IMR-90 (cell line): ENCODE results near the gene RIT1. TPM values are rescaled to one million over a fixed set of nuclear protein-coding genes. Genes with fewer than 3 reads are reported as not detected.

Source experiments
- ATAC-seq: fragments of 200-7000 bp; cut with Tn5 transposase; 2 replicates; pipeline ENCODE4 v1.9.1; 2020; ENCODE audit warnings: low read depth, mild to moderate bottlenecking, moderate library complexity
- BruUV-seq: library from RNA; stranded (reverse); fragments of 400-500 nt; replicated peaks from 2 replicates; lab custom pipeline; 2021; lab: Mats Ljungman, UMichigan
- CTCF ChIA-PET: fragments of 300-600 bp; formaldehyde crosslinking; extraction: SDS; loops from one replicate; lab custom pipeline; 2021; ENCODE audit warnings: antibody characterized with exemption; lab: Yijun Ruan, JAX
- POLR2A ChIA-PET: fragments of 300-600 bp; sonication (Branson Sonifier 250); formaldehyde crosslinking; loops from one replicate; lab custom pipeline; 2022; ENCODE audit warnings: antibody characterized with exemption; ENCODE audit not compliant: unreplicated experiment; lab: Charles Lee
- DNase-seq: peaks from one replicate; pipeline ENCODE4 v3.0.0; 2013
- H2AFZ ChIP-seq: replicated peaks from 2 replicates; pipeline ENCODE3; 2013; ENCODE audit warnings: low read length, mild to moderate bottlenecking; ENCODE audit not compliant: poor library complexity
- H2AK5ac ChIP-seq: 2 replicates; pipeline ENCODE4 v1.6.1; 2013; ENCODE audit warnings: low read depth, low read length, inconsistent platforms
- H2AK9ac ChIP-seq: replicated peaks from 2 replicates; pipeline ENCODE3; 2013; ENCODE audit warnings: mild to moderate bottlenecking, low read depth, low read length, moderate library complexity; ENCODE audit not compliant: poor library complexity
- H2BK120ac ChIP-seq: 2 replicates; pipeline ENCODE4 v1.6.1; 2013; ENCODE audit warnings: low read depth, low read length, inconsistent platforms
- H2BK15ac ChIP-seq: 3 replicates; pipeline ENCODE4 v1.6.1; 2013; ENCODE audit warnings: low read depth, low read length, inconsistent platforms
- H2BK20ac ChIP-seq: 2 replicates; pipeline ENCODE4 v1.6.1; 2013; ENCODE audit warnings: low read depth, mild to moderate bottlenecking, inconsistent platforms, low read length, moderate library complexity
- H2BK5ac ChIP-seq: 2 replicates; pipeline ENCODE4 v1.6.1; 2013; ENCODE audit warnings: mild to moderate bottlenecking, low read depth, low read length, inconsistent platforms; ENCODE audit not compliant: poor library complexity, severe bottlenecking
- H3K14ac ChIP-seq: replicated peaks from 2 replicates; pipeline ENCODE4 v1.6.1; 2013; ENCODE audit warnings: low read depth, low read length, inconsistent platforms
- H3K18ac ChIP-seq: 2 replicates; pipeline ENCODE4 v1.6.1; 2013; ENCODE audit warnings: low read depth, low read length, control low read depth
- H3K23ac ChIP-seq: 2 replicates; pipeline ENCODE4 v1.6.1; 2013; ENCODE audit warnings: low read depth, low read length, inconsistent platforms
- H3K27ac ChIP-seq: 2 replicates; pipeline ENCODE4 v1.5.1; 2013; ENCODE audit warnings: mild to moderate bottlenecking, control low read depth, low read length; ENCODE audit not compliant: insufficient read depth
- H3K27me3 ChIP-seq: 2 replicates; pipeline ENCODE4 v1.6.1; 2013; ENCODE audit warnings: low read length; ENCODE audit not compliant: control insufficient read depth, insufficient read depth
- H3K36me3 ChIP-seq: 2 replicates; pipeline ENCODE4 v1.6.1; 2013; ENCODE audit warnings: low read length, mixed read lengths; ENCODE audit not compliant: control insufficient read depth, insufficient read depth
- H3K4ac ChIP-seq: 2 replicates; pipeline ENCODE4 v1.6.1; 2013; ENCODE audit warnings: low read depth, low read length, inconsistent platforms
- H3K4me1 ChIP-seq: 2 replicates; pipeline ENCODE4 v1.6.1; 2013; ENCODE audit warnings: low read length, mixed read lengths; ENCODE audit not compliant: control insufficient read depth, insufficient read depth
- H3K4me2 ChIP-seq: 2 replicates; pipeline ENCODE4 v1.6.1; 2013; ENCODE audit warnings: low read depth, mild to moderate bottlenecking, control low read depth, low read length, moderate library complexity
- H3K4me3 ChIP-seq: 2 replicates; pipeline ENCODE4 v1.5.1; 2013; ENCODE audit warnings: low read depth, mild to moderate bottlenecking, control low read depth, low read length, moderate library complexity; ENCODE audit not compliant: insufficient read depth
- H3K56ac ChIP-seq: 2 replicates; pipeline ENCODE4 v1.6.1; 2013; ENCODE audit warnings: low read length, inconsistent platforms; ENCODE audit not compliant: insufficient read depth; ENCODE audit errors: extremely low read depth
- H3K79me1 ChIP-seq, 2 experiments: 2 replicates each; pipeline ENCODE4 v1.6.1; 2013; ENCODE audit warnings: low read length in 2 of 2, inconsistent platforms in 1 of 2, low read depth in 1 of 2
- H3K9ac ChIP-seq: 2 replicates; pipeline ENCODE4 v1.6.1; 2013; ENCODE audit warnings: low read depth, low read length, control low read depth
- H3K9me1 ChIP-seq: 2 replicates; pipeline ENCODE4 v1.6.1; 2013; ENCODE audit warnings: low read length, inconsistent platforms; ENCODE audit not compliant: insufficient read depth
- H3K9me3 ChIP-seq: 2 replicates; pipeline ENCODE4 v1.6.1; 2013; ENCODE audit warnings: low read length; ENCODE audit not compliant: control insufficient read depth, insufficient read depth
- H4K20me1 ChIP-seq: 2 replicates; pipeline ENCODE4 v1.6.1; 2013; ENCODE audit warnings: low read length, inconsistent platforms; ENCODE audit not compliant: insufficient read depth
- H4K5ac ChIP-seq: 2 replicates; pipeline ENCODE4 v1.6.1; 2013; ENCODE audit warnings: mild to moderate bottlenecking, low read depth, low read length, control low read depth
- H4K8ac ChIP-seq, 2 experiments: 2 replicates each; pipeline ENCODE4 v1.6.1; 2013; ENCODE audit warnings: low read depth in 2 of 2, low read length in 2 of 2, control low read depth in 1 of 2, inconsistent platforms in 1 of 2
- H4K91ac ChIP-seq: 2 replicates; pipeline ENCODE4 v1.6.1; 2013; ENCODE audit warnings: low read depth, low read length, inconsistent platforms; ENCODE audit not compliant: insufficient read depth
- CTCF ChIP-seq: conservative IDR thresholded peaks from 2 replicates; pipeline ENCODE4 v1.5.1; 2012; ENCODE audit warnings: mild to moderate bottlenecking, low read depth, low read length, improper control_type of control experiment
- FOS ChIP-seq: fragments of 150-350 bp; IDR thresholded peaks from 2 replicates; pipeline ENCODE4 v1.6.1; 2016; ENCODE audit warnings: low read depth, low read length
- RAD21 ChIP-seq: IDR thresholded peaks from 2 replicates; pipeline ENCODE4 v1.6.1; 2012; ENCODE audit warnings: low read length, improper control_type of control experiment
- WGBS, 2 experiments: methylation state at CpG; one replicate each; pipeline versions ENCODE4 v1.1.5 to v1.1.7; 2013; ENCODE audit warnings: missing lambda C conversion rate in 2 of 2; ENCODE audit not compliant: insufficient read length in 1 of 2; ENCODE audit errors: extremely low coverage in 2 of 2; 5-methylcytosine and 5-hydroxymethylcytosine counted together
- dilution Hi-C: fragments of 300-500 bp; cut with HindIII; formaldehyde crosslinking; loops from one replicate; pipeline ENCODE4 v1.14.3; 2018; ENCODE audit warnings: low sequenced_read_pairs; ENCODE audit not compliant: unreplicated experiment
- in situ Hi-C: fragments of 300-500 bp; cut with MboI; formaldehyde crosslinking; loops from 3 replicates; pipeline ENCODE4 v1.14.3; 2019; ENCODE audit warnings: low sequenced_read_pairs, inconsistent platforms, mixed read lengths
- intact Hi-C: fragments of 100-400 bp; cut with micrococcal nuclease; formaldehyde crosslinking; loops from 2 replicates; pipeline ENCODE4 v1.10.0; 2022
- polyA plus RNA-seq, 3 experiments: library from polyadenylated mRNA; depleted of rRNA; stranded (reverse); fragments of >200 nt; gene quantifications; 2 replicates each; pipeline ENCODE4 v1.2.3, GENCODE V29; 2012; ENCODE audit warnings: low replicate concordance in 1 of 3
- total RNA-seq: library from RNA; depleted of rRNA; stranded (reverse); fragments of >200 nt; gene quantifications from 2 replicates; pipeline ENCODE4 v1.2.3, GENCODE V29; 2012

RIT1 gene
- total and polyA plus RNA-seq, 2 of the 4 experiments (the other 2 are of a cell fraction): 29.6 to 46.8 TPM

DNA sequence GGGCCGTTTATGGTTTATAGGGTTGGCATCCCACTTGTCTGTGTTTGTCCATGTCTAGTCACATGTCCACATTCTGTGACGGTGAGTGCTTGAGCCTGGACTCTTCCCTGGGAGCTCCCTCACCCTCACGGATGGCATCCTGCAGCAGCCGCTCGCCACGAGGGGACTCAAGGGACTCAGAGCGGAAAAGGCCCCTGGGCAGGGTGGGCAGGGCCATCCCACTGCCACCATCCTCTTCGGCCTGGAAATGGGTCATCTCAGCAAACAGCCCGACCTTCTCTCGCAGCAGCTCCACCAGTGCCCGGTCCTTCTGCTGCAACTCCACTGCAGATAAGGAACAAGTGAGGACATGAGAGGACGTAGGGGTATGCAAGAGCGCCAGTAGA lies 41.3 kb upstream of the RIT1 start:
- 99% methylated on average over 10 of the region's 13 CpGs; no CpG with 5 or more reads in 1 of the 2 experiments for WGBS, 2 experiments

More for the DNA sequence above, 41.3 kb upstream of the RIT1 start:
- Histone ChIP-seq H3K27me3 (no peaks in the 10 kb centered on the region), H2BK15ac (no peak overlapping the region), H3K18ac (no peak overlapping the region), H3K36me3 (peaks cover 77% of the 10 kb centered on the region), H4K91ac (no peak overlapping the region), H3K23ac (no peak overlapping the region), H3K4me2 (no peak overlapping the region), H4K8ac (no peak overlapping the region), H3K9me3 (no peaks in the 10 kb centered on the region), H3K56ac (no peak overlapping the region), H2BK20ac (no peak overlapping the region), H3K79me1 (peaks cover 35 to 50% of the 10 kb centered on the region in 2 experiments), H2AK5ac (no peak overlapping the region), H2BK120ac (no peak overlapping the region), H2AFZ (no peak overlapping the region), H3K14ac (no peak overlapping the region), H4K5ac (no peak overlapping the region), H3K9me1 (peaks cover 11% of the 10 kb centered on the region; the same call in 1 of the 2 replicates), H4K20me1 (peaks cover 23% of the 10 kb centered on the region; the same call in 1 of the 2 replicates), H2AK9ac (no peak overlapping the region), H3K4me1 (no peaks in the 10 kb centered on the region), H3K4ac (no peak overlapping the region), H3K4me3 (no peak overlapping the region), H3K27ac (no peak overlapping the region), H3K9ac (no peak overlapping the region), H2BK5ac (no peak overlapping the region)
- DNase-seq (no peak), ATAC-seq (no peak)
- TF ChIP-seq CTCF: no peak
- no peak for TF ChIP-seq RAD21
- TF ChIP-seq FOS: no peak
- intact Hi-C loops (no loop called here), in situ Hi-C loops (no loop called here), dilution Hi-C loops (no loop called here)
- ChIA-PET CTCF (no interaction called here), POLR2A (no interaction called here)
- no TSS peak for BruUV-seq
